GM06990 (cell line): ENCODE data around the gene ZNF8.

ENCODE experiments used
- DNase-seq: peaks from one replicate; pipeline ENCODE4 v3.0.0-alpha.2; 2011; ENCODE audit not compliant: insufficient read length; ENCODE audit errors: extremely low read depth
- H3K27me3 ChIP-seq: replicated peaks from 2 replicates; pipeline ENCODE4 v1.6.0; 2011; ENCODE audit warnings: low read length; ENCODE audit not compliant: control insufficient read depth, insufficient read depth
- H3K36me3 ChIP-seq: 2 replicates; pipeline ENCODE4 v1.5.1; 2011; ENCODE audit warnings: low read length; ENCODE audit not compliant: control insufficient read depth, insufficient read depth
- H3K4me3 ChIP-seq: replicated peaks from 2 replicates; pipeline ENCODE4 v1.5.1; 2011; ENCODE audit warnings: low read depth, mild to moderate bottlenecking, control low read depth, low read length
- CTCF ChIP-seq: IDR thresholded peaks from 2 replicates; pipeline ENCODE4 v1.5.1; 2011; ENCODE audit warnings: low read length, control low read depth, mild to moderate bottlenecking, inconsistent platforms; ENCODE audit not compliant: insufficient read depth, poor library complexity, severe bottlenecking

The ZNF8 gene

GRCh38 chr19:58351558-58351878 is 72.8 kb downstream of the ZNF8 start:
- DNase-seq = no peak
- TF ChIP-seq CTCF = no peak
- Histone ChIP-seq H3K36me3 (peaks cover 2% of the 10 kb centered on the region), H3K27me3 (no peaks in the 10 kb centered on the region), H3K4me3 (no peak overlapping the region)

- no peak for TF ChIP-seq CTCF
- peaks cover 2% of the 10 kb centered on the region for H3K36me3 ChIP-seq
- no peaks in the 10 kb centered on the region for H3K27me3 ChIP-seq
- DNase-seq = no peak
- no peak overlapping the region for H3K4me3 ChIP-seq
Observed at GRCh38 chr19:58351990-58352755, 73.4 kb downstream of the ZNF8 start.
